Suppressor macrophage (primary cell): ENCODE results near the gene MOGAT1.
"Not testable (repeated sequence)": the region's sequence is repeated elsewhere in the genome, so short reads cannot be mapped to it uniquely, and the experiment has no call there.

Source experiments
- DNase-seq, 4 experiments: peaks; one replicate each; pipeline ENCODE4 v3.0.0-alpha.2; 2020 to 2022

The MOGAT1 gene

DNA sequence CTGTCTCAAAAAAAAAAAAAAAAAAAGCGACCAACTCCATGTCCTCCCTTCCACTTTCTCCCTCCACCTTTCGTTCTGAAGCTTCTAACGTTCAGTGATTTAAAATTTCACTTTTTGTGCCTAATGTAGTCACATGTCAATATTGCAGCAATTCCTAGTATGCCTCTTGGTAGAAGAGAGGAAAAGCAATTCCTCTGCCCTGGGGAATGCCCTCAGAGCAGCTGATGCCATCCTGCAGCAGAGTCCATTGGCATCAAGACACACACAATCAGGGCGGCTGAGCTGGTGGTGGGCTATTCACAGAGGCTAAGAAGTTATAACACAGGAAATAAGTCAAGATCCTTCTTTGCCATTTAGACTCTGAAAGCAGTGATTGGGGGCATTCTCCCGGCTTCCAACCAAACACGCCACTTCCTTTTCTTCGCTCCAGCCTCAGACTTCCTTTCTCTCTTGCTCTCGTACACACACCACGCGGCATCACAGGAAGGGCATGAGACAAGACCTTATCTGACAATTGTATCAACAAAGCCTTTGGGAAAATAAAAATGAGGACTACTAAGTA lies 71.9 kb downstream of the MOGAT1 start:
- DNase-seq, result peak; percentile 68 to 85 (median 77)

DNA sequence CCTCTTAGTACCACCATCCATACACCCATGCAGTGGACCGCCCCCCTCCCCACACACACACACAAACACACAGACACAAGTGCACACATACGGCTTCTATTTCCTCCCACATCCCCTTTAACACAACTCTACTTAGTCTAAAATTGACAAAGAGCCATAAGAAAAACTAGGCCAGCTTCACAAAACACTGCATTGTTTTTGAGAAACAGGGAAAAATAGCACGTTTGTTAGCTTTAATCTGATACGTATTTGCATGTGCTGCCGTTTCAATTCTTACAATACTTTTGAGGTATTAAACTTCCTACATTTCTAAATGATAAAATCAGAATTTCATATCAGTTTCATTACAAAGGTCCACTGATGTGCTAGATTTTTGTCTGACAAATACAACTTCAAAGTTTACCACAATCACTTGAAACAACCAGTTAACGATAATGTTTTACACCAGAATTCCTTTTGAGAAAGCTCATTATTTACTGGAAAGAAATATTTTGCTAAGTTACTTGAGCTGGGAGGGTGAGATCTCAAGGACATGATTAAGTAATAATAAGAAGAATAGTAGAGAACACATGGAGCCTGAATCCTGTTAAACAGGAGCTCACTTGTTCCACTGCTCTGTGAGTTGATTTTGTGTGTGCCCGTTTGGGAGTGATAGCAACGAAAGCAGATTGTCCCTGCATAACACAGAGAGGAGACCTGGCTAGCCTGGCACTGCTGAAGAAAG lies 74.5 kb downstream of the MOGAT1 start:
- no peak for DNase-seq

DNA sequence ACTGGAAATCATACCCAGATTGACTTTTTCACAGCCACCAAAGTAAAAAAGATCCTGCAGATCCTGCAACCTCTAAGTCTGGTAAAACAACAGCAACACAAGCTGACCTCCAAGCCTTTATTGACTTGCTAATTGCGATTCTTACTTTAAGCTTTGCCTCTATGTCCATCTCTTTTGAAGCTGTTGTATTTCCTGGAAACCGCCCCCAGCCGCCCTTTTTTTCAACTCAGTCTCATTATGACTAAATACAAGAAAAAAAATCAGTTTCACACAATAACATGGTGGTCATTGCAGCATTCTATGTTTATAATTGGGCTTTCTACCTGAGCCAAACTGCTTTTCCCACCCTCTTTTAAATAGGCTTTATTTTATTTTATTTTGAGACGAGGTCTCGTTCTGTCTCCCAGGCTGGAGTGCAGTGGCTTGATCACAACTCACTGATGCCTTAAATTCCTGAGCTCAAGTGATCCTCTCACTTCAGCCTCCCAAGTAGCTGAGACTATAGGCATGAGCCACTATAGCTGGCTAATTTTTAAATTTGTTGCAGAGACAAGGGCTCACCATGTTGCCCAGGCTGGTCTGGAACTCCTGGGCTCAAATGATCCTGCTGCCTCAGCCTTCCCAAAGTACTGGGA lies 76.2 kb downstream of the MOGAT1 start:
- DNase-seq, result no peak

DNA sequence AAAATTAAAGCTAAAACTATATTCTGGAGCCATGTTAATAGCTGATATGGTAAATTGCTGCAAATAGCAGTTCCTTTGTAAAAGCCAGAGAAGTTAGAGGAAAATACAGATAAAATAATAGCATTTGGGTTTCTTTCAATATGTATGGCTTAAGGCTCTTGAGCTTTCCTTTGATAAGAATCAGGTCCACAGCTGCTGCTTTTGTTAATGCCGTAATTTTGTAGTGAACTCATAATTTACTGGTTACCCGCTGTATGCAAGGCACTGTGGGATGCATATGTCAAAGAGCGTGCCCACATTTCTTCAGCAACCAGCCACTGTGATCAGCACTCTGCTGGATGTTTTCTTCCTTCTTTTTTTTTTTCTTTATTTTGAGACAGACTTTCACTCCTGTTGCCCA lies 79.1 kb downstream of the MOGAT1 start:
- no peak for DNase-seq

DNA sequence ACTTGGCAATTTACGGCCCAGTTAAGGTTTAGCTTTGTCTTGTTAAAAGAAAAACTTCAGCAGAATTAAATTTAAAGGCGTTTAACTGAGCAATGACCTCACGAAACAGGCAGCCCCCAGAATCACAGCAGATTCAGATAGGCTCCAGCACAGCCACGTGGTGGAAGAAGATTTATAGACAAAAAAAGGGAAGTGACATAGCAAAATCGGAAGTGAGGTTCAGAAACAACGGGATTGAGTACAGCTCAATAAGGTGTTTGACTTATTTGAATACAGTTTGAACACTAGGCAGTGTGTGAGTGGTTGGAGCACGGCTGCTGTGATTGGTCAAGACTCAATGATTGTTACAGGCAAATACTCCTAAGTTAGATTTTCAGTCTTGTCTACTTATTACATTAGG lies 79.8 kb downstream of the MOGAT1 start:
- peak; percentile 34 to 57 (median 48) for DNase-seq

DNA sequence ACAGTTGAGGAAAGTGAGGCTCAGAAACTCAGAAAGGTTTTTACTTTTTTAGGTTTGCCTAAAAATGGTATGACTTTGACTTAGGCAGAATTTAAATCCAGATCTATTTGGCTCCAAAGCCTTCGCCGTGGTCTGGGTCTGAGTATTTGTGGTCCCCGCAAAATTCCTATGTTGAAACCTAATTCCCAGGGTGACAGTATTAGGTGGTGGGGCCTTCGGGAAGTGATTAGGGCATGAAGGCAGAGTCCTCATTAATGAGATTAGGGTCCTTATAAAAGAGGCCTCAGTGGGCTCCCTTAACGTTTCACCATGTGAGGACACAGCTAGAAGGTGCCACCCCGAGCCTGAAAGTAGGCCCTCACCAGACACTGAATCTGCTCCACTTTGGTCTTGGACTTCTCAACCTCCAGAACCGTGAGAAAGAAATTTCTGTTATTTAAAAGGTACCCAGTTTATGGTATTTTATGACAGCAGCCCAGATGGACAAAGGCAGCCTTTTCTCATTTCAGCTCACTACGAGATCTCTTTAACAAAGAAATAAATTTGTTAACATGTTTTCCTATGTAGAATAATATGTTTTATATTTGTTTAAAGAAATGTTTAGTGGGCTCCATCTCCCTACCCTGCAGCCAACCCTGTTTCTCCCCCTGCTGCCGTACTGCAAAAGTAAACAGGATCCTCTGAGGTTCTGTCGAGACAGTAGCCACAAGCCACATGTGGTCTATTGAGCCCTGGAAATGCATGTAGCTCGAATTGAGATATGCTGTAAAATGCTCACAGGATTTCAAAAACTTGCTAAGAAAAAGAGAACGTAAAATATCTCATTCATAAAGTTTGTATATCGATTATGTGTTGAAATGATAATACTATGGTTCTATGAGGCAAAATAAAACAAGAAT lies 80.6 kb downstream of the MOGAT1 start:
- no peak for DNase-seq

DNA sequence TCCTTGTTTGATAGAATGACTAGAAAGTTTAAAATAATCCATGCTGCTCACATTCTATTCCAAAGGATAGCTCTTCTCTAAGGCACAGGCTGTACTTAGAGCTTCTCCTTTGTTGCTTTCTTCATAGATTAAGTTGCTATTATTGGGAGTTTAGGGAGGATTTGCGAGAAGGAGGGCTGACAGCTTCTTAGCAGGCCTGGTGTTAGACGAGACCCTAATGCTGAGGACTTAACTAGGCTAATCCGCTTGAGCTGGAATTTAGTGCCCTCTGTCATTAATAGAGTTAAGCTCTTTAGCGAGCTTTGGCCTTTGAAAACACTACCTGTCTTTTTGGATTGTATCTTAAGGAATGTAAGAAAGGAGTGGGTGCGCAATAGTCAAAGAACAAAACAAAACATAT lies 81.3 kb downstream of the MOGAT1 start:
- no peak for DNase-seq

DNA sequence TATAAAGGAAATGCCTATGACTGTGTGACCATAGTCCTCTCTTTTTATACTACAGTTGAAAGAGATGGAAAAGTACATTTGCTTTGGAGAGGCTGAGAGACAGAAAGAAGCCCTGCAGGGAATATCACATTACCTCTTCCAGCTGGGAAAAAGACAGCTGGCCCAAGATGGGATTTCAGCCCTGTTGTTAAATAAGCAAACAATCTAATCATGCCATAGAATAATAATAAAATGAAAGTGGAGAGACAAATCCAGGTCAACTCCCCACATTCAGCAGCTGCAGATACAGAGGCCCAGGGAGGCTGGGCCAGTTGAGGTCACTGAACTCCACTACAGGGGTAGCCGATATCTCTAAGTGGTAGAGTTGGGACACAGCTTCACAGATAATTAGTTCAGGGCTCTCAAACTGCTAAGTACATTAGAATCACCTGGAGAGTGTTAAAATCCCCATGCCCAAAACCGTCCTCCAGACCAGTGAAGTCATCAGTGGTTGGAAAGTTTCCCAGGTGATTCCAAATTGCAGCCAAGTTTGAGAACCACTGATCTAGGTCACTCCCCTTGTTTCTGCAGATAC lies 81.9 kb downstream of the MOGAT1 start:
- no peak for DNase-seq

DNA sequence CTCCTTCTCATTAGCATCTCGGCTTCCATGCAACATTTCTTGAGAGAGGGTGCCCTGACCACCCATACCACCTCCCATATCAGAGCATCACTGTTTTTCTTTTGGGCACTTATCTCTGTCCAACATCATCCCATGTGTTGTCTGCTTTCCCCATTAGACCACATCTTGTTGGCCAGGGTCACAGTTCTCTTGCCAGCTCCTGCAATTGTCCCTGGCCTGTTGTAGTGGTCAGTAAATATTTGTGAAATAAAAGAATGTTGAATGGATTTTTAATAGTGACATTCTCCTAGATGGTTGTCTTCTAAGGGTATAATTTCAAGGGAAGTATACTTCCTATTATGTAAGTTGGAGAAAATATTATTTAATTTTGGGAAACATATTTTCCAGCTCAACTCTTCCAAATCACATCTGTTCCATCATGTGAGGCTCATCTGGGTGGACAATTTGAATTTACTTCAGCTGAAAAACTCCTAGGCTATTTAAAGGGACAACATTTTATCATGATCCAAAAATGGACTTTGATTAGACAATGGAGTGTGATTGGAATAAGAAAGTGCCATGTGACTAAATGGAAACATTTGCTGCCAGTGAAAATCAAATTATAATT lies 83.0 kb downstream of the MOGAT1 start:
- no peak for DNase-seq

DNA sequence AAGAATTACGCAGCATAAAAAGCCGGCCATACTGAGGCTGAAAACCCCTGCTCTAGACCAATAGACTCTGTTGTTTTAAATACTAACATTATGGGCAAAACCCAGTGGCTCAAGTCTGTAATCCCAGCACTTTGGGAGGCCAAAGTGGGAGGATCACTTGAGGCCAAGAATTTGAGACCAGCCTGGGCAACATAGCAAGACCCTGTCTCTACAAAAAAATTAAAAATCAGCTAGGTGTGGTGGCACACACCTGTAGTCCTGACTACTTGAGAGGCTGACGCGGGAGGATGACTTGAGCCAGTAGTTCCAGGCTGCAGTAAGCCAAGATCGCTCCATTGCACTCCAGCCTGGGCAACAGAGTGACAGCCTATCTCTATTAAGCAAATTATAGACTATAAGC lies 84.1 kb downstream of the MOGAT1 start:
- DNase-seq, result not testable (repeated sequence)

DNA sequence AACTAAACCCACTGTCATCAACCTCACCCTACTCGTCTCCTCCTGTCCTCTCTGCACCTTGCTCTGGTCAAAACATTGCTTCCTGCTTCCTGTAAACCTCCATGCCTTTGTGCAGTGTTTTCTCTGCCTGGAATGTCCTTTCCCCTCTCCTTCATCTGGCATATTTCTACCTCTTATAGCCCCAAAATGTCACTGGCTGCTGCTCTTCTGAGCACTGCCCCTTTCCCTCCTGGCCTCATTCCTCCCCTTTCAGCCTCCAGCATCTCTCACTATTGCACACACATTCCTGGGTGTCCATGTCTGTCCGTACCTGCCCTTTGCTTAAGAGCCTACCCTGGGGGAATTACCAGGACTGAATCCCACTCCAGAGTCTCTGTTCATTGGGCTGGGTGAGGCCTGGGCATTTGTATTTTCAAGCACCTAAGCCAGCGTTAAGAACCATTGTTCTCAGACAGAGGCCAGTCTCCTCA lies 84.9 kb downstream of the MOGAT1 start:
- no peak for DNase-seq

DNA sequence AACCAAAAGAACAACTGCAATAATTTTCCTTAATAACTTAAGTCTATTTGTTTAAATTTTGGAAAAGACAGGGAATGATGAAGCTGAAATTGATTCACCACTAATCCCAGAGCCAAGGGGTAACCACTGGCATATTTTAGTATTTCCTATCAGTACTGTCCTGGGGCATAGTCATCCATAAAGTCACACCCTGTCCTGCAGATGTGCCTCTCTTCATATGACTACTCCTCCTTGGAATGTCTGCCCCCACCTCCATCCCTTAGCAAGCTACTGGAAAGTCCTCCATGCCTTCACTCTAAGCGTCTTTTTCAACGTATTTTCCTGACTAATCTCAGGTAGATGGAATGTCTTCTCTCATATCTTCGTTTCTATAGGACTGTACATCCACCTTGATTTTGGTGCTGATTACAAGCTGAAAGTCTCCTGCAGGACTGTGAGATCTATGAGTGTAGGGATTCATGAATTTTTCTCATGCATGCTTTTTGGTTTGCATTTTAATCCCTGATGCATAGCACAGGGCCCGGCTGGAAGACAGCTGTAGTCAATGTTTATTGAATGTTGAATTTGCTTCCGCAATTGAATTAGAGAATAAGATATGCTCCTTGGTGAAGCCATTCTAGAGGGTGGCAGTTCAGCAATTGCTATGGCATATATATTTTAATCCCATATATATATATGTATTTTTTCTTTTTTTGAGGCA lies 85.6 kb downstream of the MOGAT1 start:
- no peak for DNase-seq
